HepG2 (cell line): ENCODE results near the gene PYGO2. TPM values are rescaled to one million over a fixed set of nuclear protein-coding genes. Genes with fewer than 3 reads are reported as not detected.

Experiments
- ATF7-NPFF ChIP-seq: sonication (generic); formaldehyde crosslinking; IDR thresholded peaks from 2 replicates; pipeline ENCODE4 v1.8.1; 2023; ENCODE audit warnings: mild to moderate bottlenecking, low read depth, missing genetic modification reagents, moderate library complexity
- CEBPG ChIP-seq: IDR thresholded peaks from 2 replicates; pipeline ENCODE4 v1.6.1; 2016
- CHD2 ChIP-seq: IDR thresholded peaks from 2 replicates; pipeline ENCODE4 v1.6.1; 2011; ENCODE audit warnings: low read depth, low read length, improper control_type of control experiment
- FOXM1 ChIP-seq: sonication (generic); formaldehyde crosslinking; IDR thresholded peaks from 2 replicates; pipeline ENCODE4 v1.5.0; 2020; ENCODE audit warnings: missing genetic modification reagents
- GATA4 ChIP-seq: sonication (generic); IDR thresholded peaks from 2 replicates; pipeline ENCODE4 v1.6.1; 2016; ENCODE audit warnings: antibody characterized with exemption, low read depth, borderline replicate concordance
- HIVEP1 ChIP-seq: sonication (generic); formaldehyde crosslinking; IDR thresholded peaks from 2 replicates; pipeline ENCODE4 v1.4.0; 2020; ENCODE audit warnings: mild to moderate bottlenecking, missing genetic modification reagents
- HOXA5 ChIP-seq: sonication (generic); formaldehyde crosslinking; IDR thresholded peaks from 2 replicates; pipeline ENCODE4 v1.4.0; 2020; ENCODE audit warnings: missing genetic modification reagents
- ISX ChIP-seq: sonication (generic); formaldehyde crosslinking; conservative IDR thresholded peaks from 2 replicates; pipeline ENCODE4 v1.5.0; 2020; ENCODE audit warnings: missing genetic modification reagents
- KDM2A ChIP-seq: sonication (generic); formaldehyde crosslinking; IDR thresholded peaks from 2 replicates; pipeline ENCODE4 v1.4.0; 2020; ENCODE audit warnings: low read depth, missing genetic modification reagents, borderline replicate concordance
- MED1 ChIP-seq: sonication (generic); formaldehyde crosslinking; IDR thresholded peaks from 2 replicates; pipeline ENCODE4 v1.4.0; 2020; ENCODE audit warnings: missing genetic modification reagents
- NR0B2 ChIP-seq: sonication (generic); formaldehyde crosslinking; IDR thresholded peaks from 2 replicates; pipeline ENCODE4 v1.4.0; 2020; ENCODE audit warnings: mild to moderate bottlenecking, missing genetic modification reagents
- NR2F6 ChIP-seq, 2 experiments: IDR thresholded peaks; 2 replicates each; pipeline ENCODE4 v1.6.1; 2016; ENCODE audit warnings: antibody characterized with exemption in 1 of 2, mild to moderate bottlenecking in 1 of 2
- POLR2AphosphoS2 ChIP-seq: IDR thresholded peaks from 2 replicates; pipeline ENCODE4 v1.6.1; 2011; ENCODE audit warnings: low read depth, low read length, improper control_type of control experiment
- SIX4 ChIP-seq: sonication (generic); formaldehyde crosslinking; IDR thresholded peaks from 2 replicates; pipeline ENCODE4 v1.4.0; 2020; ENCODE audit warnings: missing genetic modification reagents
- SMAD3 ChIP-seq: sonication (generic); formaldehyde crosslinking; IDR thresholded peaks from 2 replicates; pipeline ENCODE4 v1.4.0; 2020; ENCODE audit warnings: missing genetic modification reagents
- SRF ChIP-seq: IDR thresholded peaks from 2 replicates; pipeline ENCODE4 v1.6.1; 2011; ENCODE audit warnings: mild to moderate bottlenecking, low read depth, low read length, moderate library complexity
- SRY ChIP-seq: sonication (generic); formaldehyde crosslinking; IDR thresholded peaks from 2 replicates; pipeline ENCODE4 v1.8.0; 2022; ENCODE audit warnings: mild to moderate bottlenecking, missing genetic modification reagents
- TARDBP ChIP-seq: sonication (generic); formaldehyde crosslinking; IDR thresholded peaks from 2 replicates; pipeline ENCODE4 v1.8.0; 2022; ENCODE audit warnings: mild to moderate bottlenecking, missing genetic modification reagents
- TCF7L2 ChIP-seq: IDR thresholded peaks from 2 replicates; pipeline ENCODE4 v1.6.1; 2011; ENCODE audit warnings: mild to moderate bottlenecking, low read depth, low read length, moderate library complexity
- ZKSCAN5 ChIP-seq: sonication (generic); formaldehyde crosslinking; IDR thresholded peaks from 2 replicates; pipeline ENCODE4 v1.5.1; 2020; ENCODE audit warnings: mild to moderate bottlenecking, missing genetic modification reagents
- ZNF256 ChIP-seq: sonication (generic); formaldehyde crosslinking; conservative IDR thresholded peaks from 2 replicates; pipeline ENCODE4 v1.4.0; 2020; ENCODE audit warnings: missing genetic modification reagents
- ZNF331 ChIP-seq: sonication (generic); formaldehyde crosslinking; IDR thresholded peaks from 2 replicates; pipeline ENCODE4 v1.4.0; 2020; ENCODE audit warnings: missing genetic modification reagents
- ZNF383 ChIP-seq: sonication (generic); formaldehyde crosslinking; IDR thresholded peaks from 2 replicates; pipeline ENCODE4 v1.4.0; 2020; ENCODE audit warnings: missing genetic modification reagents, mild to moderate bottlenecking, borderline replicate concordance
- ZNF557 ChIP-seq: sonication (generic); formaldehyde crosslinking; IDR thresholded peaks from 2 replicates; pipeline ENCODE4 v1.4.0; 2020; ENCODE audit warnings: missing genetic modification reagents
- ZNF614 ChIP-seq: IDR thresholded peaks from 2 replicates; pipeline ENCODE4 v1.6.1; 2018; ENCODE audit warnings: missing biosample characterization, missing genetic modification reagents, inconsistent platforms, borderline replicate concordance
- ZNF615 ChIP-seq: sonication (generic); formaldehyde crosslinking; IDR thresholded peaks from 2 replicates; pipeline ENCODE4 v1.5.0; 2020; ENCODE audit warnings: mild to moderate bottlenecking, missing genetic modification reagents, borderline replicate concordance
- ZNF816 ChIP-seq: sonication (generic); formaldehyde crosslinking; IDR thresholded peaks from 2 replicates; pipeline ENCODE4 v1.8.0; 2022; ENCODE audit warnings: missing genetic modification reagents, mild to moderate bottlenecking, borderline replicate concordance
- polyA plus RNA-seq, 8 experiments: library from polyadenylated mRNA; depleted of rRNA in 3 of 8; stranded (reverse) in 7 of 8; unstranded in 1 of 8; fragments of >200 nt; fragmentation: Illumina TruSeq in 4 of 8; extraction: Trizol in 4 of 8; gene quantifications; 2 replicates each; pipeline versions ENCODE4 v1.2.1 to v1.2.3, GENCODE V29; 2011 to 2016; ENCODE audit warnings: low read depth in 4 of 8, missing spikeins in 1 of 8, mixed read lengths in 1 of 8; ENCODE audit not compliant: insufficient read depth in 1 of 8
- total RNA-seq, 5 experiments: library from RNA; depleted of rRNA; stranded (reverse); fragments of >200 nt; fragmentation: Illumina TruSeq; extraction: Trizol; gene quantifications; 2 replicates each; pipeline ENCODE4 v1.2.3, GENCODE V29; 2016; ENCODE audit warnings: low read depth in 1 of 5
- TF ChIP-seq, protein P1 (sequence below): sonication (generic); formaldehyde crosslinking; IDR thresholded peaks from 2 replicates; pipeline ENCODE4 v1.4.0; 2020; ENCODE audit warnings: mild to moderate bottlenecking, low read depth, missing genetic modification reagents
- TF ChIP-seq, protein P2 (sequence below): IDR thresholded peaks from 2 replicates; pipeline ENCODE4 v1.6.1; 2018; ENCODE audit warnings: missing genetic modification reagents
- TF ChIP-seq, protein P3 (sequence below): IDR thresholded peaks from 2 replicates; pipeline ENCODE4 v1.6.1; 2018; ENCODE audit warnings: missing genetic modification reagents, mild to moderate bottlenecking, missing compliant biosample characterization

PYGO2 gene
- total and polyA plus RNA-seq, 2 of the 13 experiments (the other 11 are each of a cell fraction or from before 2014, with no cell fraction given) = 20.3 to 21.8 TPM

- peak; percentile 86 for TF ChIP-seq TARDBP (CRISPR knock-in tag)
- TF ChIP-seq, protein P1, sequence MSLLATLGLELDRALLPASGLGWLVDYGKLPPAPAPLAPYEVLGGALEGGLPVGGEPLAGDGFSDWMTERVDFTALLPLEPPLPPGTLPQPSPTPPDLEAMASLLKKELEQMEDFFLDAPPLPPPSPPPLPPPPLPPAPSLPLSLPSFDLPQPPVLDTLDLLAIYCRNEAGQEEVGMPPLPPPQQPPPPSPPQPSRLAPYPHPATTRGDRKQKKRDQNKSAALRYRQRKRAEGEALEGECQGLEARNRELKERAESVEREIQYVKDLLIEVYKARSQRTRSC (CRISPR knock-in tag) = peak; percentile 10; the same call in 1 of the 2 replicates
- no peak for TF ChIP-seq TCF7L2
- TF ChIP-seq CHD2 = peak; percentile 42; the same call in 1 of the 2 replicates
- no peak for TF ChIP-seq SIX4 (CRISPR knock-in tag)
- no peak; the same call in 1 of the 2 replicates for TF ChIP-seq ZNF331 (CRISPR knock-in tag)
- TF ChIP-seq ZNF256 = peak; percentile 43; the same call in 1 of the 2 replicates
- peak; percentile 68; the same call in 1 of the 2 replicates for TF ChIP-seq ZNF816 (CRISPR knock-in tag)
- TF ChIP-seq, protein P2, sequence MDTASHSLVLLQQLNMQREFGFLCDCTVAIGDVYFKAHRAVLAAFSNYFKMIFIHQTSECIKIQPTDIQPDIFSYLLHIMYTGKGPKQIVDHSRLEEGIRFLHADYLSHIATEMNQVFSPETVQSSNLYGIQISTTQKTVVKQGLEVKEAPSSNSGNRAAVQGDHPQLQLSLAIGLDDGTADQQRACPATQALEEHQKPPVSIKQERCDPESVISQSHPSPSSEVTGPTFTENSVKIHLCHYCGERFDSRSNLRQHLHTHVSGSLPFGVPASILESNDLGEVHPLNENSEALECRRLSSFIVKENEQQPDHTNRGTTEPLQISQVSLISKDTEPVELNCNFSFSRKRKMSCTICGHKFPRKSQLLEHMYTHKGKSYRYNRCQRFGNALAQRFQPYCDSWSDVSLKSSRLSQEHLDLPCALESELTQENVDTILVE (CRISPR knock-in tag) = peak; percentile 81
- no peak for TF ChIP-seq ZNF615
- peak; percentile 43; the same call in 1 of the 2 replicates for TF ChIP-seq GATA4
- TF ChIP-seq ZKSCAN5 (CRISPR knock-in tag) = no peak
- TF ChIP-seq ATF7-NPFF (CRISPR knock-in tag) = peak; percentile 75
- peak; percentile 85; the same call in 1 of the 2 replicates for TF ChIP-seq ZNF614 (CRISPR knock-in tag)
- peak; percentile 93 for TF ChIP-seq MED1 (CRISPR knock-in tag)
- no peak; the same call in 1 of the 2 replicates for TF ChIP-seq NR0B2 (CRISPR knock-in tag)
- TF ChIP-seq ZNF557 (CRISPR knock-in tag) = no peak
- no peak for TF ChIP-seq ZNF383
- TF ChIP-seq NR2F6 (IDR thresholded peaks at IDR 0.05) = peak; percentile 50
- TF ChIP-seq NR2F6 (CRISPR knock-in tag; IDR thresholded peaks at IDR 0.05) = peak; percentile 77
- peak; percentile 37; the same call in 1 of the 2 replicates for TF ChIP-seq ISX (CRISPR knock-in tag)
- TF ChIP-seq HIVEP1 (CRISPR knock-in tag) = peak; percentile 99
- peak; percentile 85 for TF ChIP-seq KDM2A
- TF ChIP-seq, protein P3, sequence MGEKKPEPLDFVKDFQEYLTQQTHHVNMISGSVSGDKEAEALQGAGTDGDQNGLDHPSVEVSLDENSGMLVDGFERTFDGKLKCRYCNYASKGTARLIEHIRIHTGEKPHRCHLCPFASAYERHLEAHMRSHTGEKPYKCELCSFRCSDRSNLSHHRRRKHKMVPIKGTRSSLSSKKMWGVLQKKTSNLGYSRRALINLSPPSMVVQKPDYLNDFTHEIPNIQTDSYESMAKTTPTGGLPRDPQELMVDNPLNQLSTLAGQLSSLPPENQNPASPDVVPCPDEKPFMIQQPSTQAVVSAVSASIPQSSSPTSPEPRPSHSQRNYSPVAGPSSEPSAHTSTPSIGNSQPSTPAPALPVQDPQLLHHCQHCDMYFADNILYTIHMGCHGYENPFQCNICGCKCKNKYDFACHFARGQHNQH (CRISPR knock-in tag) = peak; percentile 83
- TF ChIP-seq FOXM1 (CRISPR knock-in tag) = no peak
- TF ChIP-seq HOXA5 = peak; percentile 72
- no peak for TF ChIP-seq SRF
- peak; percentile 92 for TF ChIP-seq SRY (CRISPR knock-in tag)
- TF ChIP-seq SMAD3 (CRISPR knock-in tag) = peak; percentile 75; the same call in 1 of the 2 replicates
- peak; percentile 23; the same call in 1 of the 2 replicates for TF ChIP-seq POLR2AphosphoS2
- TF ChIP-seq CEBPG (CRISPR knock-in tag) = peak; percentile 6; the same call in 1 of the 2 replicates
Observed at GRCh38 chr1:155000726-155001424, 39.3 kb upstream of the PYGO2 start (continued).
